Measurements from ENCODE around the gene CCDC78. TPM values are rescaled to one million over a fixed set of nuclear protein-coding genes. Genes with fewer than 3 reads are reported as not detected.

CCDC78 gene
- total RNA-seq, 1 experiment from 2014 or later: 22.9 TPM

- Histone ChIP-seq H2AFZ (ENCODE audit: low read depth, low read length, poor library complexity, severe bottlenecking) (no peak overlapping the region), H3K4me3 (replicated peaks in 1 of 2; ENCODE audit: low read depth in 1 of 2, low read length in 2 of 2) (peak overlapping the region; percentile 66 to 90), H3K79me2 (ENCODE audit: insufficient read depth, low read length) (peaks cover 38% of the 10 kb centered on the region), H3K9me3 (ENCODE audit: control insufficient read depth in 1 of 2, insufficient read depth in 1 of 2, low read depth in 1 of 2, low read length in 2 of 2) (no peaks in the 10 kb centered on the region), H3K9me2 (ENCODE audit: insufficient read depth) (no peaks in the 10 kb centered on the region), H3K27ac (ENCODE audit: low read depth, low read length) (peak overlapping the region; percentile 98), H3K36me3 (ENCODE audit: control insufficient read depth in 1 of 2, insufficient read depth in 2 of 2, low read length in 2 of 2) (peaks cover 0 to 26% of the 10 kb centered on the region in 2 experiments; a peak in 2 of 4 replicates), H3K9ac (ENCODE audit: low read length) (peak overlapping the region; percentile 92), H4K20me1 (ENCODE audit: insufficient read depth) (no peaks in the 10 kb centered on the region), H3K27me3 (ENCODE audit: insufficient read depth, low read length) (no peaks in the 10 kb centered on the region), H3K4me1 (ENCODE audit: control insufficient read depth in 1 of 2, insufficient read depth in 2 of 2, low read length in 2 of 2) (peaks cover 13 to 48% of the 10 kb centered on the region in 2 experiments), H3K4me2 (ENCODE audit: low read length) (peak overlapping the region; percentile 97)
- intact Hi-C loops (cut with micrococcal nuclease): no loop called here
- BruUV-seq (replicated peaks): no TSS peak
- CTCF ChIA-PET: interaction anchor here (1.1 kb wide), 1 partner anchor 9 kb away, joined by 3 read pairs; the partner anchor contains the start of gene WDR24
- ATAC-seq: no peak
- no peak for DNase-seq (ENCODE audit: low read depth, low spot score)
- RAD21 ChIA-PET (ENCODE audit: low non-redundant PET in 1 of 2, low total read pairs in 2 of 2, uncharacterized antibody in 2 of 2, unreplicated experiment in 2 of 2): no interaction called here
- TF ChIP-seq CBX3 (IDR thresholded peaks at IDR 0.05; ENCODE audit: low read depth) (no peak), CTCF (IDR thresholded peaks at IDR 0.05 in 2 of 3, conservative IDR thresholded peaks at IDR 0.05 in 1 of 3; ENCODE audit: borderline replicate concordance in 1 of 3, insufficient read depth in 1 of 3, low read depth in 2 of 3, low read length in 2 of 3) (no peak), SRF (IDR thresholded peaks at IDR 0.05; ENCODE audit: low read depth) (no peak), ZFX (IDR thresholded peaks at IDR 0.05) (peak; percentile 82)
- POLR2A ChIA-PET: no interaction called here
Observed at GRCh38 chr16:680625-680945, 45.7 kb downstream of the CCDC78 start.

GRCh38 chr16:679814-680624 is 46.2 kb downstream of the CCDC78 start, which contains the start of gene STUB1:
Gene STUB1, plus strand, starts transcription at chr16:680410. Its CDS starts 116 bp downstream, at chr16:680526.
- Histone ChIP-seq H3K4me3 (replicated peaks in 1 of 2; ENCODE audit: low read depth in 1 of 2, low read length in 2 of 2) (peak within 1 kb of the TSS; percentile 66 to 90), H3K9me2 (ENCODE audit: insufficient read depth) (no peaks in the 10 kb centered on the region), H3K4me1 (ENCODE audit: control insufficient read depth in 1 of 2, insufficient read depth in 2 of 2, low read length in 2 of 2) (peaks cover 11 to 42% of the 10 kb centered on the region in 2 experiments), H3K27me3 (ENCODE audit: insufficient read depth, low read length) (no peaks in the 10 kb centered on the region), H3K27ac (ENCODE audit: low read depth, low read length) (peak within 1 kb of the TSS; percentile 98), H3K9me3 (ENCODE audit: control insufficient read depth in 1 of 2, insufficient read depth in 1 of 2, low read depth in 1 of 2, low read length in 2 of 2) (no peaks in the 10 kb centered on the region), H3K79me2 (ENCODE audit: insufficient read depth, low read length) (peaks cover 36% of the 10 kb centered on the region), H2AFZ (ENCODE audit: low read depth, low read length, poor library complexity, severe bottlenecking) (no peak within 1 kb of the TSS), H3K36me3 (ENCODE audit: control insufficient read depth in 1 of 2, insufficient read depth in 2 of 2, low read length in 2 of 2) (peaks cover 0 to 26% of the 10 kb centered on the region in 2 experiments; a peak in 2 of 4 replicates), H4K20me1 (ENCODE audit: insufficient read depth) (no peaks in the 10 kb centered on the region), H3K4me2 (ENCODE audit: low read length) (peak within 1 kb of the TSS; percentile 97), H3K9ac (ENCODE audit: low read length) (peak within 1 kb of the TSS; percentile 92)
- peak; percentile 75 for TF ChIP-seq POLR2AphosphoS5 (IDR thresholded peaks at IDR 0.05; ENCODE audit: low read depth, low read length)
- TF ChIP-seq POLR2A (IDR thresholded peaks at IDR 0.05; ENCODE audit: borderline replicate concordance, extremely low read depth, insufficient read depth, insufficient read length): peak; percentile 16
- no peak for TF ChIP-seq MAX (IDR thresholded peaks at IDR 0.05)
- TF ChIP-seq CTCF (IDR thresholded peaks at IDR 0.05 in 2 of 3, conservative IDR thresholded peaks at IDR 0.05 in 1 of 3; ENCODE audit: borderline replicate concordance in 1 of 3, insufficient read depth in 1 of 3, low read depth in 2 of 3, low read length in 2 of 3): no peak
- intact Hi-C loops (cut with micrococcal nuclease): no loop called here
- DNase-seq (ENCODE audit: low read depth, low spot score) (peak; percentile 48), ATAC-seq (peak; percentile 30)
- ChIA-PET CTCF (interaction anchor here (1.1 kb wide), 1 partner anchor 10 kb away, joined by 3 read pairs; the partner anchor contains the start of gene WDR24), POLR2A (no interaction called here), RAD21 (ENCODE audit: low non-redundant PET in 1 of 2, low total read pairs in 2 of 2, uncharacterized antibody in 2 of 2, unreplicated experiment in 2 of 2) (no interaction called here)
- BruUV-seq (replicated peaks): no TSS peak

Data from HCT116 (cell line).